ENCODE data around the gene NFX1. TPM values are rescaled to one million over a fixed set of nuclear protein-coding genes. Genes with fewer than 3 reads are reported as not detected.

The NFX1 gene
- total and polyA plus RNA-seq, 9 of the 15 experiments (the other 6 are each of a cell fraction or from before 2014, with no cell fraction given): 8.8 to 38.9 (median 26.8) TPM

DNA sequence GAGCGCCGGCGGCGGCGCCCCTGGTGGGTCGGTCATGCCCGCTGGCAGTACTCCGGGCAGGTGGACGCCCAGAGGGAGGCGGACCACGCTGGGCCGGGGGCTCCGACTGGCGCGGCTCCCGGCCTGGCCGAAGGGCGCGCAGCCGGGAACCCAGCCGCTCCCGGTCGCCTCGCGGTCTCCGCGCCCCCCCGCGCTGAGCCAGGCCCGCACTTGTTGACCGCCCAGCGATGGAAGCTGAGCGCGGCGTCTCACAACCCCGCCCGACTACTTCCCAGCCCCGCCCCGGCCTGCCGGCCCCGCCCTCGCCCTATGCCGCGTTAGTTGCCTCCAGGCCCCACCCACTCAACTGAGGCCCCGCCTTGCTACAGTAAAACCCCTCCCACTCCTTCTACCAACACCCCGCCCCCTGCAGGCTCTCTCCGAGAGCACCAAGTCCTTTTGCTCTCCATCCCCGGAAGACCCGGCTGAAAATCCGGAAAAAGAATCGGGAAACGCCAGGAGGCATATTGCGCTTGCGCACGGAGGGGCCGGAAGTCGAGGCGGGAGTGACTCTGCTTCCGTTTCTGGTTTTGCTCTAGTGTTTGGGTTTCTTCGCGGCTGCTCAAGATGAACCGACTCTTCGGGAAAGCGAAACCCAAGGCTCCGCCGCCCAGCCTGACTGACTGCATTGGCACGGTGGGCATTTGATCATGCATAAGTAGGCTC, 25.7 kb upstream of the NFX1 start, which contains the start of the genes BAG1 and CHMP5 (continued):
- TF ChIP-seq, protein P1, sequence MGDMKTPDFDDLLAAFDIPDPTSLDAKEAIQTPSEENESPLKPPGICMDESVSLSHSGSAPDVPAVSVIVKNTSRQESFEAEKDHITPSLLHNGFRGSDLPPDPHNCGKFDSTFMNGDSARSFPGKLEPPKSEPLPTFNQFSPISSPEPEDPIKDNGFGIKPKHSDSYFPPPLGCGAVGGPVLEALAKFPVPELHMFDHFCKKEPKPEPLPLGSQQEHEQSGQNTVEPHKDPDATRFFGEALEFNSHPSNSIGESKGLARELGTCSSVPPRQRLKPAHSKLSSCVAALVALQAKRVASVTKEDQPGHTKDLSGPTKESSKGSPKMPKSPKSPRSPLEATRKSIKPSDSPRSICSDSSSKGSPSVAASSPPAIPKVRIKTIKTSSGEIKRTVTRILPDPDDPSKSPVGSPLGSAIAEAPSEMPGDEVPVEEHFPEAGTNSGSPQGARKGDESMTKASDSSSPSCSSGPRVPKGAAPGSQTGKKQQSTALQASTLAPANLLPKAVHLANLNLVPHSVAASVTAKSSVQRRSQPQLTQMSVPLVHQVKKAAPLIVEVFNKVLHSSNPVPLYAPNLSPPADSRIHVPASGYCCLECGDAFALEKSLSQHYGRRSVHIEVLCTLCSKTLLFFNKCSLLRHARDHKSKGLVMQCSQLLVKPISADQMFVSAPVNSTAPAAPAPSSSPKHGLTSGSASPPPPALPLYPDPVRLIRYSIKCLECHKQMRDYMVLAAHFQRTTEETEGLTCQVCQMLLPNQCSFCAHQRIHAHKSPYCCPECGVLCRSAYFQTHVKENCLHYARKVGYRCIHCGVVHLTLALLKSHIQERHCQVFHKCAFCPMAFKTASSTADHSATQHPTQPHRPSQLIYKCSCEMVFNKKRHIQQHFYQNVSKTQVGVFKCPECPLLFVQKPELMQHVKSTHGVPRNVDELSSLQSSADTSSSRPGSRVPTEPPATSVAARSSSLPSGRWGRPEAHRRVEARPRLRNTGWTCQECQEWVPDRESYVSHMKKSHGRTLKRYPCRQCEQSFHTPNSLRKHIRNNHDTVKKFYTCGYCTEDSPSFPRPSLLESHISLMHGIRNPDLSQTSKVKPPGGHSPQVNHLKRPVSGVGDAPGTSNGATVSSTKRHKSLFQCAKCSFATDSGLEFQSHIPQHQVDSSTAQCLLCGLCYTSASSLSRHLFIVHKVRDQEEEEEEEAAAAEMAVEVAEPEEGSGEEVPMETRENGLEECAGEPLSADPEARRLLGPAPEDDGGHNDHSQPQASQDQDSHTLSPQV (IDR thresholded peaks at IDR 0.05): no peak
- TF ChIP-seq MBD2 (IDR thresholded peaks at IDR 0.05; ENCODE audit: borderline replicate concordance, low read depth): no peak
- TF ChIP-seq ZNF583 (CRISPR knock-in tag; IDR thresholded peaks at IDR 0.05): no peak
- TF ChIP-seq, protein P2, sequence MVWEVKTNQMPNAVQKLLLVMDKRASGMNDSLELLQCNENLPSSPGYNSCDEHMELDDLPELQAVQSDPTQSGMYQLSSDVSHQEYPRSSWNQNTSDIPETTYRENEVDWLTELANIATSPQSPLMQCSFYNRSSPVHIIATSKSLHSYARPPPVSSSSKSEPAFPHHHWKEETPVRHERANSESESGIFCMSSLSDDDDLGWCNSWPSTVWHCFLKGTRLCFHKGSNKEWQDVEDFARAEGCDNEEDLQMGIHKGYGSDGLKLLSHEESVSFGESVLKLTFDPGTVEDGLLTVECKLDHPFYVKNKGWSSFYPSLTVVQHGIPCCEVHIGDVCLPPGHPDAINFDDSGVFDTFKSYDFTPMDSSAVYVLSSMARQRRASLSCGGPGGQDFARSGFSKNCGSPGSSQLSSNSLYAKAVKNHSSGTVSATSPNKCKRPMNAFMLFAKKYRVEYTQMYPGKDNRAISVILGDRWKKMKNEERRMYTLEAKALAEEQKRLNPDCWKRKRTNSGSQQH (CRISPR knock-in tag; IDR thresholded peaks at IDR 0.05): no peak
- TF ChIP-seq, protein P3, sequence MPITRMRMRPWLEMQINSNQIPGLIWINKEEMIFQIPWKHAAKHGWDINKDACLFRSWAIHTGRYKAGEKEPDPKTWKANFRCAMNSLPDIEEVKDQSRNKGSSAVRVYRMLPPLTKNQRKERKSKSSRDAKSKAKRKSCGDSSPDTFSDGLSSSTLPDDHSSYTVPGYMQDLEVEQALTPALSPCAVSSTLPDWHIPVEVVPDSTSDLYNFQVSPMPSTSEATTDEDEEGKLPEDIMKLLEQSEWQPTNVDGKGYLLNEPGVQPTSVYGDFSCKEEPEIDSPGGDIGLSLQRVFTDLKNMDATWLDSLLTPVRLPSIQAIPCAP (CRISPR knock-in tag; IDR thresholded peaks at IDR 0.05; ENCODE audit: borderline replicate concordance): no peak
- TF ChIP-seq ARID2 (IDR thresholded peaks at IDR 0.05): no peak
- TF ChIP-seq HMG20A (CRISPR knock-in tag; conservative IDR thresholded peaks at IDR 0.05): no peak
- no peak for TF ChIP-seq ZNF23 (CRISPR knock-in tag; IDR thresholded peaks at IDR 0.05)
- no peak for TF ChIP-seq PTTG1 (tag; IDR thresholded peaks at IDR 0.05; ENCODE audit: low read depth)
- TF ChIP-seq ZNF197 (CRISPR knock-in tag; IDR thresholded peaks at IDR 0.05; ENCODE audit: low read depth): no peak
- TF ChIP-seq SMAD1 (IDR thresholded peaks at IDR 0.05; ENCODE audit: low read depth, low read length, partially characterized antibody): no peak
- TF ChIP-seq SMARCC2 (IDR thresholded peaks at IDR 0.05; ENCODE audit: low read depth): no peak
- TF ChIP-seq KDM2B (CRISPR knock-in tag; IDR thresholded peaks at IDR 0.05): no peak
- no peak for TF ChIP-seq XRCC4 (IDR thresholded peaks at IDR 0.05; ENCODE audit: extremely low read depth, insufficient read depth, insufficient read length)
- no peak for TF ChIP-seq MTA2 (IDR thresholded peaks at IDR 0.05; ENCODE audit: low read depth)
- TF ChIP-seq ZNF124 (CRISPR knock-in tag; IDR thresholded peaks at IDR 0.05): no peak
- peak; percentile 92 for TF ChIP-seq ETV1 (tag; conservative IDR thresholded peaks at IDR 0.05; ENCODE audit: low read depth)
- TF ChIP-seq ZNF695 (CRISPR knock-in tag; IDR thresholded peaks at IDR 0.05): no peak
- TF ChIP-seq FOSL1 (tag; conservative IDR thresholded peaks at IDR 0.05): no peak
- TF ChIP-seq, protein P4, sequence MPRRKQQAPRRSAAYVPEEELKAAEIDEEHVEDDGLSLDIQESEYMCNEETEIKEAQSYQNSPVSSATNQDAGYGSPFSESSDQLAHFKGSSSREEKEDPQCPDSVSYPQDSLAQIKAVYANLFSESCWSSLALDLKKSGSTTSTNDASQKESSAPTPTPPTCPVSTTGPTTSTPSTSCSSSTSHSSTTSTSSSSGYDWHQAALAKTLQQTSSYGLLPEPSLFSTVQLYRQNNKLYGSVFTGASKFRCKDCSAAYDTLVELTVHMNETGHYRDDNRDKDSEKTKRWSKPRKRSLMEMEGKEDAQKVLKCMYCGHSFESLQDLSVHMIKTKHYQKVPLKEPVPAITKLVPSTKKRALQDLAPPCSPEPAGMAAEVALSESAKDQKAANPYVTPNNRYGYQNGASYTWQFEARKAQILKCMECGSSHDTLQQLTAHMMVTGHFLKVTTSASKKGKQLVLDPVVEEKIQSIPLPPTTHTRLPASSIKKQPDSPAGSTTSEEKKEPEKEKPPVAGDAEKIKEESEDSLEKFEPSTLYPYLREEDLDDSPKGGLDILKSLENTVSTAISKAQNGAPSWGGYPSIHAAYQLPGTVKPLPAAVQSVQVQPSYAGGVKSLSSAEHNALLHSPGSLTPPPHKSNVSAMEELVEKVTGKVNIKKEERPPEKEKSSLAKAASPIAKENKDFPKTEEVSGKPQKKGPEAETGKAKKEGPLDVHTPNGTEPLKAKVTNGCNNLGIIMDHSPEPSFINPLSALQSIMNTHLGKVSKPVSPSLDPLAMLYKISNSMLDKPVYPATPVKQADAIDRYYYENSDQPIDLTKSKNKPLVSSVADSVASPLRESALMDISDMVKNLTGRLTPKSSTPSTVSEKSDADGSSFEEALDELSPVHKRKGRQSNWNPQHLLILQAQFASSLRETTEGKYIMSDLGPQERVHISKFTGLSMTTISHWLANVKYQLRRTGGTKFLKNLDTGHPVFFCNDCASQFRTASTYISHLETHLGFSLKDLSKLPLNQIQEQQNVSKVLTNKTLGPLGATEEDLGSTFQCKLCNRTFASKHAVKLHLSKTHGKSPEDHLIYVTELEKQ (CRISPR knock-in tag; IDR thresholded peaks at IDR 0.05): no peak

All from K562 (cell line).